SH-SY5Y (cell line): Measurements from ENCODE around the gene DLGAP4.

ENCODE experiments used
- GATA2 ChIP-seq: IDR thresholded peaks from 2 replicates; pipeline ENCODE4 v1.6.1; 2011; ENCODE audit warnings: mild to moderate bottlenecking, low read depth, low read length
- GATA3 ChIP-seq: IDR thresholded peaks from 2 replicates; pipeline ENCODE4 v1.6.1; 2011; ENCODE audit warnings: low read depth, mild to moderate bottlenecking, low read length, moderate library complexity

- TF ChIP-seq GATA3 (no peak), GATA2 (no peak)
Measured at GRCh38 chr20:36269507-36269906, 36.6 kb upstream of the DLGAP4 start.
